Lower lobe of right lung (tissue), 2 donors: ENCODE data around the gene KCNK10. TPM values are rescaled to one million over a fixed set of nuclear protein-coding genes. Genes with fewer than 3 reads are reported as not detected.

Source experiments
- ATAC-seq, 2 donors: fragments of 200-7000 bp; cut with Tn5 transposase; one replicate each; pipeline ENCODE4 v1.9.1; 2020 to 2022; ENCODE audit warnings: mild to moderate bottlenecking in 2 of 2, moderate library complexity in 2 of 2
- DNase-seq: peaks from one replicate; pipeline ENCODE4 v3.0.0-alpha.2; 2020
- H3K27ac ChIP-seq: fragments of 200-600 bp; one replicate; pipeline ENCODE4 v1.8.0; 2022
- H3K27me3 ChIP-seq: fragments of 200-600 bp; one replicate; pipeline ENCODE4 v1.8.0; 2022; ENCODE audit warnings: low read depth
- H3K36me3 ChIP-seq: fragments of 200-600 bp; one replicate; pipeline ENCODE4 v1.8.0; 2022; ENCODE audit warnings: mild to moderate bottlenecking
- H3K4me1 ChIP-seq: fragments of 200-600 bp; one replicate; pipeline ENCODE4 v1.8.0; 2022
- H3K4me3 ChIP-seq: fragments of 200-600 bp; one replicate; pipeline ENCODE4 v1.8.0; 2022; ENCODE audit warnings: mild to moderate bottlenecking
- H3K9me3 ChIP-seq: fragments of 200-600 bp; one replicate; pipeline ENCODE4 v1.8.0; 2022
- CTCF ChIP-seq: fragments of 200-600 bp; IDR thresholded peaks from one replicate; pipeline ENCODE4 v1.8.0; 2022; ENCODE audit warnings: antibody characterized with exemption, mild to moderate bottlenecking
- intact Hi-C: fragments of 100-400 bp; cut with DNase I; formaldehyde crosslinking; loops from one replicate; pipeline ENCODE4 v1.11.0; 2022
- total RNA-seq: library from RNA; stranded (reverse); fragmentation: NEBNext Ultra II Directional; extraction: Animal tissue kit (Norgen Biotek cat#: 25700); gene quantifications from one replicate; pipeline ENCODE4 v1.2.1, GENCODE V29; 2021
- donor health status: DM: no; HTN: yes; CAD: no; lungs with severe emphysema.

KCNK10 gene
- total RNA-seq, 1 donor from 2014 or later: not detected

- no peak overlapping the region for H3K27ac ChIP-seq
- no peaks in the 10 kb centered on the region for H3K27me3 ChIP-seq
- H3K9me3 ChIP-seq: no peaks in the 10 kb centered on the region
- intact Hi-C loops: no loop called here
- DNase-seq: no peak
- ATAC-seq: no peak
- TF ChIP-seq CTCF: no peak
- H3K36me3 ChIP-seq: no peaks in the 10 kb centered on the region
- H3K4me3 ChIP-seq: no peak overlapping the region
- H3K4me1 ChIP-seq: no peaks in the 10 kb centered on the region
Measured at GRCh38 chr14:88342980-88343379, 19.9 kb upstream of the KCNK10 start.

GRCh38 chr14:88340357-88340756 is 17.3 kb upstream of the KCNK10 start:
- DNase-seq (no peak), ATAC-seq (no peak)
- no peaks in the 10 kb centered on the region for H3K4me1 ChIP-seq
- H3K4me3 ChIP-seq: no peak overlapping the region
- H3K27ac ChIP-seq: no peak overlapping the region
- intact Hi-C loops: no loop called here
- TF ChIP-seq CTCF: no peak
- H3K9me3 ChIP-seq: no peaks in the 10 kb centered on the region
- H3K36me3 ChIP-seq: no peaks in the 10 kb centered on the region
- peaks cover 7% of the 10 kb centered on the region for H3K27me3 ChIP-seq

- DNase-seq (no peak), ATAC-seq (no peak)
- Histone ChIP-seq H3K4me3 (no peak overlapping the region), H3K27me3 (peaks cover 18% of the 10 kb centered on the region), H3K27ac (no peak overlapping the region), H3K4me1 (no peaks in the 10 kb centered on the region), H3K36me3 (no peaks in the 10 kb centered on the region), H3K9me3 (no peaks in the 10 kb centered on the region)
- TF ChIP-seq CTCF: no peak
- intact Hi-C loops: no loop called here
Measured at GRCh38 chr14:88333036-88333435, 10.0 kb upstream of the KCNK10 start.

GRCh38 chr14:88327497-88327896 is 4.4 kb upstream of the KCNK10 start:
- peaks cover 4% of the 10 kb centered on the region for H3K4me1 ChIP-seq
- no peak for ATAC-seq
- intact Hi-C loops: no loop called here
- H3K36me3 ChIP-seq: no peaks in the 10 kb centered on the region
- H3K27ac ChIP-seq: no peak overlapping the region
- no peak overlapping the region for H3K4me3 ChIP-seq
- no peak for TF ChIP-seq CTCF
- DNase-seq: no peak
- H3K27me3 ChIP-seq: peaks cover 58% of the 10 kb centered on the region
- H3K9me3 ChIP-seq: no peaks in the 10 kb centered on the region

GRCh38 chr14:88326352-88327103 is 3.5 kb upstream of the KCNK10 start:
- Histone ChIP-seq H3K36me3 (no peaks in the 10 kb centered on the region), H3K9me3 (no peaks in the 10 kb centered on the region), H3K27me3 (peaks cover 66% of the 10 kb centered on the region), H3K4me3 (no peak overlapping the region), H3K4me1 (peaks cover 4% of the 10 kb centered on the region), H3K27ac (no peak overlapping the region)
- DNase-seq (no peak), ATAC-seq (no peak)
- TF ChIP-seq CTCF: no peak
- intact Hi-C loops: no loop called here
